Kidney epithelial cell (primary cell): ENCODE measurements around the gene VPS8. TPM values are rescaled to one million over a fixed set of nuclear protein-coding genes. Genes with fewer than 3 reads are reported as not detected.

Source experiments
- DNase-seq: peaks from one replicate; pipeline ENCODE4 v3.0.0-alpha.2; 2010; ENCODE audit warnings: low read depth
- H3K27me3 ChIP-seq: 2 replicates; pipeline ENCODE4 v1.6.0; 2011; ENCODE audit warnings: low read length; ENCODE audit not compliant: control insufficient read depth, insufficient read depth
- H3K36me3 ChIP-seq: 2 replicates; pipeline ENCODE4 v1.5.1; 2011; ENCODE audit warnings: low read length; ENCODE audit not compliant: control insufficient read depth, insufficient read depth
- H3K4me3 ChIP-seq: 2 replicates; pipeline ENCODE4 v1.5.1; 2011; ENCODE audit warnings: low read depth, mild to moderate bottlenecking, control low read depth, low read length
- CTCF ChIP-seq: IDR thresholded peaks from 2 replicates; pipeline ENCODE4 v1.5.1; 2011; ENCODE audit warnings: mild to moderate bottlenecking, moderate library complexity, low read length, control low read depth, inconsistent platforms; ENCODE audit not compliant: insufficient read depth, poor library complexity, severe bottlenecking
- total RNA-seq: library from RNA; depleted of rRNA; stranded (reverse); fragments of >200 nt; gene quantifications from 2 replicates; pipeline ENCODE4 v1.2.3, GENCODE V29; 2015

VPS8 gene
- total RNA-seq, 1 donor from 2014 or later = 31.9 TPM

GRCh38 chr3:184780981-184781515 lies 30.9 kb upstream of the VPS8 start:
- DNase-seq = no peak
- Histone ChIP-seq H3K36me3 (no peaks in the 10 kb centered on the region), H3K4me3 (no peak overlapping the region), H3K27me3 (peaks cover 24% of the 10 kb centered on the region)
- no peak for TF ChIP-seq CTCF

DNA sequence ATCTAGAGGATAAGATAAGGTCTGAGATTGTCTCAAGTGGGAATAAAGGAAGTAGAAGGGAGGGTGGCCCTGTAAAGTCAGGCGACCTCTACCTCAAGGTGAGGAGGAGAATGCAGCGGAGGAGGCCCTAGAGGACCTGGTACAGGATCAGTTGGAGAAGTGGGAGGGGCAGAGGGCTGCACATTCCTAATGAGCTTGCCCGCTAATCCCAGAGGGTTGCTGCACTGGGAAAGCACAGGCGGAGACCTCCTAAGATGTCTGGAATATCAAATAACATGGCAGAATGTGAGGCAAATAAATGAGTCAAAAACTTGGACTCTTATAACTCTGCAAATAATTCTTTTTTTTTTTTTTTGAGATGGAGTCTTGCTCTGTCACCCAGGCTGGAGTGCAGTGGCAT lies 30.2 kb upstream of the VPS8 start:
- H3K27me3 ChIP-seq = peaks cover 24% of the 10 kb centered on the region
- H3K4me3 ChIP-seq = no peak overlapping the region
- no peak for TF ChIP-seq CTCF
- no peaks in the 10 kb centered on the region for H3K36me3 ChIP-seq
- no peak for DNase-seq

DNA sequence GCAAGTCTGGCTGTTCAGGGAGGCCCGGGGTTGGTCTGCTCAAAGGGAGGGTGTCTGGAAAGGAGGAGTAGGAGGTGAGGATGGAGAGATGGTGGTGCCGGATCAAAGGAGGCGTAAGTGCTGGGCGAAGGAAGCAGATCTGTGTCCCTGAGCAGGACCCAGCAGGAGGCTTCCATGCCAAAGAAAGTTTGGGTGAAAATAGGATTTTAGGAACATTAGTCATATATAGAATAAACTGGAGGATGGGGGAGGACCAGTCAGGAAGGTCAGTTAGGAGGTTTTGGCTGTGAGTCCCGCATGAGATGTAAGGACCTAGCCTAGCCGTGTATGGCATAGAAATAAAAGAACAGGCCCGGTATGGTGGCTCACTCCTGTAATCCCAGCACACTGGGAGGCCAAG lies 28.6 kb upstream of the VPS8 start:
- H3K27me3 ChIP-seq = peaks cover 24% of the 10 kb centered on the region
- TF ChIP-seq CTCF = no peak
- no peak for DNase-seq
- H3K4me3 ChIP-seq = no peak overlapping the region
- H3K36me3 ChIP-seq = no peaks in the 10 kb centered on the region

DNA sequence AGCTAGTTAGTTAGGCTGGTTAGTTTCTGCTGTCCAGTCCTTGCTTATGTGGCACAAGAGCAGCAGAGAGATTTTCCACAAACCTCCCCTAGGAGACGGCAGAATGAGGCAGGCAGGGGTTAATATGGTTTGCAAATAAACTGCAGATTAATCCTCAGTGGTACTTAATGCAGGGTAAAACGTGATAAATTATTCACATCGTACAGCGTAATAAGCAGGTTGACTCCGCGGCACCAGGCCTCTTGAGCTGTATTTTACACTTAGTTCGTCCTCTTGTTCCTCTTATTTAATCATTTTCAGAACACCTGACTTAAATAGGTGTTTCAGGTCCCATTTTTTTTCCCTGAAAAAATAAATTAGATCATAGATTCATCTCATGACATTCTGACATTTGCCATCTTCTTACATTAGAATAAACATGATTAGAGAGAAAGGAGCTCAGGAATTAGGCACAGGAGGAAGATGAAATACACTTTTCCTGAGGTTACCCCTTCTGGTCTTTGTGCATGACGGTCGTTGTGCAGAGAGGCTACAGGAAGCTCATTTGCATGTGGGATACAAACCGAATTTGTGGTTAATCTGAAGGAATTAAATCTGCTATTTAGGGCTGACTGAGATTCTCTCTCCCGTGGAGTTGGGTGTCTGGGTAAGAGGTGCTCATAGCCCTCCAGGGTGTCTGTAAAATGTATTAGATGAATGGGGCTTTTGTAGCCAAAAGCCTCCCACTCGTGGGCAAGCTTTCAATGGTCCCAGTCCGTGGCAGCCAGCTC lies 27.1 kb upstream of the VPS8 start:
- DNase-seq = no peak
- H3K36me3 ChIP-seq = no peaks in the 10 kb centered on the region
- no peak for TF ChIP-seq CTCF
- peaks cover 11% of the 10 kb centered on the region for H3K27me3 ChIP-seq
- H3K4me3 ChIP-seq = no peak overlapping the region

DNA sequence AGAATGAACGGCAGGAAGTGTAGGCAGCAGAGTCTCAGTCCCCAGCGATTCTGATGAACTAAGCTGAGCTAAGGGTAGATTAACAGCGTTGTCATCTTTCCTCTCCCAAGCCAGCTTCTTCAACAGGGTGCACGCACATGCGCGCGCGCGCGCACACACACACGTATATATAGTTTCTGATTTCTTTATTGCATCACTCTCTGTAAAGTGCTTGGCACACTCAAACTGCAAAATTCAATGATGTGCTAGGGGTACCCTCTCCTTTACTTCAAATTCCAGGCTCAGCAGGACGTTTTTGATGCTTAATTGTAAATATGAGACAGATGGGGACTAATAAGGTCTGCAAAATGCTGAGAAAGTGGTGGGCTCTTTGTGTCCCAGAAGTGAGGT lies 26.1 kb upstream of the VPS8 start:
- TF ChIP-seq CTCF = no peak
- no peak for DNase-seq
- Histone ChIP-seq H3K4me3 (no peak overlapping the region), H3K36me3 (no peaks in the 10 kb centered on the region), H3K27me3 (peaks cover 9% of the 10 kb centered on the region)

DNA sequence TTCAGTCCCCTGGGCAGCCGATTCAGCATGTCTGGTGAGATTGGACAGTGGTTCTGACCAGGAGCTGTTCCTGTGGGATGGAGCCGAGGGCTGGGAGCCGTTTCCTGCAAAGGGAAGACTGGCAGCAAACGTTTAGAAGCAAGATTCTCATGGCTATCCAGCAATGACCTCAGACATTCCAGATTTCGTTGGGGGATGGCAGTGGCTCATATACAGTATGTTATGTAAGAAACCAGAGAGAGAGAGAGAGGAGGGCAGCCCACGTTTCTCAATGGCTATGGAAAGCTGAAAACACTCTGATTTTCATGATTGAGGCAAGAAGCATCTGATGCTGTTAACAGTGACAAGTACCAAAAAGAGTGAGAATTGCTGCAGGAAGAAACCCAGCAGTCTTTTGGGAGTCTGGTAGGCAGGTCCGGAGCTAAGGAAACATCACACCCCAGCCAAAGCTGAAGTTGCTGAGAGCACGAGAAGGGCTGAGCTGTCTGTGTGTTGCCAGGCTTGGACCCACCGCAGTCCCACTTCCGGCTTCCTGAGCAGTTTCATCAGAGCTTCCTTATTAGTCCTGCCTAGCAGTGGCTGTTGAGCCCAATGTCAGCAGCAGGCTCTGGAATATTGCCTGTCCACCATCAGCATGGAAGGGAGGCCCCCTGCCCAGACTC lies 25.6 kb upstream of the VPS8 start:
- TF ChIP-seq CTCF = no peak
- Histone ChIP-seq H3K27me3 (peaks cover 9% of the 10 kb centered on the region), H3K4me3 (no peak overlapping the region), H3K36me3 (no peaks in the 10 kb centered on the region)
- no peak for DNase-seq
